HG03439 (cell line): ENCODE results near the gene GALNT17.
"Not testable (repeated sequence)": the region's sequence is repeated elsewhere in the genome, so short reads cannot be mapped to it uniquely, and the experiment has no call there.

Experiments
- ATAC-seq: cut with Tn5 transposase; IDR thresholded peaks from one replicate; pipeline ENCODE4 v1.9.1; 2021; ENCODE audit warnings: mild to moderate bottlenecking, moderate library complexity; ENCODE audit not compliant: unreplicated experiment

Gene GALNT17

GRCh38 chr7:71604818-71605414 is 473.0 kb downstream of the GALNT17 start:
- ATAC-seq, result no peak

GRCh38 chr7:71611986-71612385 is 480.0 kb downstream of the GALNT17 start:
- ATAC-seq, result no peak

GRCh38 chr7:71612911-71613310 is 481.0 kb downstream of the GALNT17 start:
- no peak for ATAC-seq

GRCh38 chr7:71613313-71613712 is 481.4 kb downstream of the GALNT17 start:
- ATAC-seq, result no peak

- no peak for ATAC-seq
Observed at GRCh38 chr7:71615017-71615416, 483.1 kb downstream of the GALNT17 start.

GRCh38 chr7:71616217-71616616 is 484.3 kb downstream of the GALNT17 start:
- ATAC-seq, result no peak

GRCh38 chr7:71618278-71618677 is 486.3 kb downstream of the GALNT17 start:
- ATAC-seq, result no peak

- no peak for ATAC-seq
Observed at GRCh38 chr7:71625545-71625944, 493.6 kb downstream of the GALNT17 start.

GRCh38 chr7:71626206-71626605 is 494.3 kb downstream of the GALNT17 start:
- ATAC-seq, result no peak

- no peak for ATAC-seq
Observed at GRCh38 chr7:71627651-71628050, 495.7 kb downstream of the GALNT17 start.

- ATAC-seq, result no peak
Observed at GRCh38 chr7:71630516-71630915, 498.6 kb downstream of the GALNT17 start.

GRCh38 chr7:71633551-71634008 is 501.6 kb downstream of the GALNT17 start:
- ATAC-seq, result no peak

GRCh38 chr7:71635849-71636248 is 503.9 kb downstream of the GALNT17 start:
- ATAC-seq, result not testable (repeated sequence)

- ATAC-seq, result no peak
Observed at GRCh38 chr7:71636329-71636728, 504.4 kb downstream of the GALNT17 start.

- ATAC-seq, result no peak
Observed at GRCh38 chr7:71637578-71637977, 505.6 kb downstream of the GALNT17 start.

GRCh38 chr7:71638108-71638507 is 506.2 kb downstream of the GALNT17 start:
- ATAC-seq, result no peak

GRCh38 chr7:71639382-71640085 is 507.6 kb downstream of the GALNT17 start:
- no peak for ATAC-seq

- not testable (repeated sequence) for ATAC-seq
Observed at GRCh38 chr7:71643031-71643430, 511.1 kb downstream of the GALNT17 start.

- no peak for ATAC-seq
Observed at GRCh38 chr7:71645836-71646235, 513.9 kb downstream of the GALNT17 start.

- ATAC-seq, result no peak
Observed at GRCh38 chr7:71649812-71650211, 517.9 kb downstream of the GALNT17 start.

- ATAC-seq, result no peak
Observed at GRCh38 chr7:71650653-71651337, 518.9 kb downstream of the GALNT17 start.

- no peak for ATAC-seq
Observed at GRCh38 chr7:71652510-71652909, 520.6 kb downstream of the GALNT17 start.
